Mucosa of stomach (tissue), 1 donor: Measurements from ENCODE around the gene GUCY1A1.

Source experiments
- H3K27me3 ChIP-seq: one replicate; pipeline ENCODE4 v1.7.0; 2013; ENCODE audit warnings: mild to moderate bottlenecking, low read length; ENCODE audit not compliant: control insufficient read depth, insufficient read depth
- H3K36me3 ChIP-seq: one replicate; pipeline ENCODE4 v1.7.0; 2013; ENCODE audit warnings: low read length; ENCODE audit not compliant: control insufficient read depth, insufficient read depth
- H3K4me1 ChIP-seq: one replicate; pipeline ENCODE4 v1.7.0; 2013; ENCODE audit warnings: mild to moderate bottlenecking, low read length; ENCODE audit not compliant: control insufficient read depth, insufficient read depth
- H3K4me3 ChIP-seq: one replicate; pipeline ENCODE4 v1.7.0; 2013; ENCODE audit warnings: low read length
- H3K9ac ChIP-seq: one replicate; pipeline ENCODE4 v1.7.0; 2013; ENCODE audit warnings: mild to moderate bottlenecking, low read length, moderate library complexity
- H3K9me3 ChIP-seq: one replicate; pipeline ENCODE4 v1.7.0; 2013; ENCODE audit warnings: mild to moderate bottlenecking, low read length, moderate library complexity; ENCODE audit not compliant: control insufficient read depth
- donor health status: Pancreatic carcinoma.

Gene GUCY1A1

DNA sequence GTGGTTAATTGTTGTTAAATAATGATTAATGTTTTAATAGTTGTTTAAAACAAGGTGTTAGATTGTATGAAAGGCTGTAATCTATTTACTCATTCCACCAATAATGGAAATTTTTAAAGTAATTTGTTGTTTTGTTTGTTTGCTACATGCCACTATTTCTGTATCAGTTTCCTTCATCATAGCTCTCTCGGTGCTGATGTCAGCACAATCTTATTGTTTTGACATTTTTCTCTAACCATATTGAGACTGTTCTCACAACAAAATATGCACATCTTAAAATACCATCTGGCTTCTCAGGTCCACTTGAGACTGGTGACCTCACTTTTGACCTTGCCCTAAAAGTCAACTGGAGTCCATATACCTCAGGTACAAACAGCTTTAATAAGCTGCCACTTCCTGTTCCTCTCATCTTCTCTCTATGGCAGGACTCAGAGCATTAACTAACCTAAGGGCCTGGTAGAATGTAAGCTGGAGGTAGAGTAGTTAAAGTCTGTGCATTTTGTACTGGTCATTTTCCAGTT, 91.2 kb downstream of the GUCY1A1 start:
- Histone ChIP-seq H3K36me3 (no peaks in the 10 kb centered on the region), H3K27me3 (peaks cover 27% of the 10 kb centered on the region), H3K9ac (no peak overlapping the region), H3K4me1 (no peaks in the 10 kb centered on the region), H3K4me3 (no peak overlapping the region), H3K9me3 (no peaks in the 10 kb centered on the region)

DNA sequence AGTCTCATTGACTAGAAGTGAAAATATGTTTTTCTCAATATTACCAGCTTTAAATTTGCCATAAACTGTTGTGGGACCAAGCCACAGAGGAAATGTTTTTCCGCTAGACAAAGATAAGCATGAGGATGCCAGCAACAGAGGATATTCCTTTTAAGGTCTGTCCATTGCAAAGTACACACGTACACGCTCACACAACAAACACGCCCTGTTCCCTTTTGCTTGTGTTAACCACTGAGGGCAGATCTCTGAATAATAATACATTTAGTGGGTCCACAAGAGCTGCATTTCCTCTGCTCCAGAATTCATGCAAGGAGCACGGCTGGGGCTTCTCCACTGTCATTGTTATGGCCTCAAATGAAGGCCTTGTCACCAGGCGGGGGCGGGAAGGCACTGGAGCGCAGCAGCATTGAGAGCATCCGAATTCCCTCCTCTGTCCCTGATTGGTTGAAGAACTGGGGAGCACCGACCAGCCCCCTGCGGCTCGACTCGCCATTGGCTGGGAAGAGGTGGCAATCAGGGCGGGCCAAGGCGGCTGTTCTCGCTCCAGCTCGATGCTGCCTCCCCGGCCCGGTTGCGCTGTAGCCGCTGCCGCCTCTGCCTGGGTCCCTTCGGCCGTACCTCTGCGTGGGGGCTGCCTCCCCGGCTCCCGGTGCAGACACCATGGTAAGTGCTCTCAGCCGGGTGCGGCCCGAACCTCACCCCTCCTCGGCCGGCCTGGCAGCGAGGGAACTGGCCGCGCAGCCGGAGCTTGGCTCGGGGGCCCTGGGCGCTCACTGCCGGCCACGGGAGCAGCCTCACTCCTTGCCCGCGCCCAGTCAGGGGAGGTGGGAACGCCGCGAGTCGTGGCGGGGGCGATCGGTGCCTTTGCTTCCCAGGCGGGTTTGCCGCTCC, 92.1 kb downstream of the GUCY1A1 start, which contains the start of gene GUCY1B1:
TSS of gene GUCY1B1 (plus strand) at position 541 of the 891 bp plus-strand sequence. CDS start at position 661, 120 bp downstream.
- peak within 1 kb of the TSS; percentile 36 for H3K4me3 ChIP-seq
- no peaks in the 10 kb centered on the region for H3K36me3 ChIP-seq
- peaks cover 27% of the 10 kb centered on the region for H3K27me3 ChIP-seq
- peak within 1 kb of the TSS; percentile 34 for H3K9ac ChIP-seq
- H3K4me1 ChIP-seq = no peaks in the 10 kb centered on the region
- H3K9me3 ChIP-seq = no peaks in the 10 kb centered on the region

DNA sequence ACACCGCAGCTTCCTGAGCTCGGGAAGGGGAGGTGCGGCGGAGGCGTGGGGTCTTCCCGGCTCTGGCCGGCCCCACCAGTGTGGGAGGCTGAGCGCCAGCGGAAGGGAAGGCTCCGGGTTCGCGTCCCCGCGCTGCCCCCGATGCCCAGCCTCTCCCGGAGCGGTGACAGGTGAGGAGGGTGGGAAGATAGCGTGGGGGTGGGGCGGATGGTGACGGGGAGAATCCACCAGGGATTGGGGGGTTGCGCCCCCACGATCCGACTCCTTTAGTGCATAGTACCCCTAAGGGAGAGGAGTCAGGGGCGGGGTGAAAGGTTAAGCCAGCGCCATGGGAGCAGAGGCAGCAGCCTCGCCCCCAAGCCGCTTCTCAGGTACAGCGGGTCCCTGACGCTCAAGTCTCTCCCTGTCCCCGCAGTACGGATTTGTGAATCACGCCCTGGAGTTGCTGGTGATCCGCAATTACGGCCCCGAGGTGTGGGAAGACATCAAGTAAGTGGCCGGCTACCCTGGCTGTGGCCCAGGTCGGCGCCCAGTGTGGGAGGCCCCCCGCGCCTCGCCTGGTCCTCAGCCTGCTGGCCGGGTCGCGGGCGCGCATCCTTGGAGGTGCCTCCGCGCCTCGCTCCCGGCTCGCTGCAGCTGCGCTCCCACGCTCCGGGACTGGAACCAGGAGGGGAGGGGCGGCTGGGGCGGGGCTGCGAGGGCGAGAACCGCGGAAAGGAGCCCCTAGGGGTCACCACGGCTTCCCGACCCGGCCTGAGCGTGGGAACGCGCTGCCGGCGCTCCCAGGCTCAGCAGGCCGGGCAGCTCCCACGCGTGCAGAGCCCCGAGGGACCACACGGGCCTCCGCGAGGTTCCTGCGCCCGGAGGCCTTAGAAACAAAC, 93.0 kb downstream of the GUCY1A1 start:
- no peaks in the 10 kb centered on the region for H3K9me3 ChIP-seq
- no peaks in the 10 kb centered on the region for H3K36me3 ChIP-seq
- H3K9ac ChIP-seq = peak overlapping the region; percentile 34

DNA sequence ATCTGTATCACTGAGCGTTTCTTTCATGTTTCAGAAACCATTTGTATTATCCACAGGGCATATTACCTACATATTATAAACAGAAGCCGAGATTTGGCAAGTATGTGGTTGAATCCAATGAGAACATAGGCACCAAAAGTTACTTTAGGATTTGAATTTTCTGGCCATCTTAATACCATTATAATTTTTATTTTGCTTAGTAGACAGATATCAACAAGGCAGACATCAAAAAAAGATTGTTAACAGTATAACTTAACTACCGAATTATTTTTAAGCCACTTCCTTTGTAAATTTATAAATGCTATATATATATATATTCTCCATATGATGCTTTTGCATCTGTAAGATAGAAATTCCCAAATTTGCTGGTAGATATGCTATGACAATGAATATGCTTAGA, 94.4 kb downstream of the GUCY1A1 start:
- H3K27me3 ChIP-seq = peaks cover 27% of the 10 kb centered on the region
- H3K9me3 ChIP-seq = no peaks in the 10 kb centered on the region
- H3K36me3 ChIP-seq = no peaks in the 10 kb centered on the region
- no peaks in the 10 kb centered on the region for H3K4me1 ChIP-seq
- no peak overlapping the region for H3K4me3 ChIP-seq
- H3K9ac ChIP-seq = no peak overlapping the region

More for the DNA sequence above, 93.0 kb downstream of the GUCY1A1 start:
- H3K4me1 ChIP-seq = no peaks in the 10 kb centered on the region
- H3K4me3 ChIP-seq = peak overlapping the region; percentile 36
- H3K27me3 ChIP-seq = peaks cover 27% of the 10 kb centered on the region

DNA sequence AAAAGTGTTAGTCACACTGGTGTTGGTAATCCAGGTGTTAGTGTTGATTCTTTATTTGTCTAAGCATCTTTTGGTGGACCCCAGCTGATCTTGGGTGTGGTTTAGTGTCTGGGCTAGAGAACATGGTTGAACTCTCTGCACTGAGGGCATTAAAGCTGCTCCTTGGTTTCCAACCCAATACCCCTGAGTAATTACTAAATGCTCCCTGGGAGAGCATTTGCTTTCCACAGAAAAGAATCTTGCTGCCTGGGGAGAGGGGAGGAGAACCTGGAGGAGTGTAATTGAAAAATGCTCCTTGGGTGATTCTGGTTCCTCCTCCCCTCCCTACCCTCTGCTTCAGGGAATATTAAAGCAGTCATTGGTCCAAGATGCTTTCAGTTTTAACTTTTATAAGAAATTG, 95.3 kb downstream of the GUCY1A1 start:
- H3K36me3 ChIP-seq = no peaks in the 10 kb centered on the region
- H3K9me3 ChIP-seq = no peaks in the 10 kb centered on the region
- no peak overlapping the region for H3K4me3 ChIP-seq
- H3K27me3 ChIP-seq = peaks cover 27% of the 10 kb centered on the region
- H3K4me1 ChIP-seq = no peaks in the 10 kb centered on the region
- H3K9ac ChIP-seq = no peak overlapping the region

DNA sequence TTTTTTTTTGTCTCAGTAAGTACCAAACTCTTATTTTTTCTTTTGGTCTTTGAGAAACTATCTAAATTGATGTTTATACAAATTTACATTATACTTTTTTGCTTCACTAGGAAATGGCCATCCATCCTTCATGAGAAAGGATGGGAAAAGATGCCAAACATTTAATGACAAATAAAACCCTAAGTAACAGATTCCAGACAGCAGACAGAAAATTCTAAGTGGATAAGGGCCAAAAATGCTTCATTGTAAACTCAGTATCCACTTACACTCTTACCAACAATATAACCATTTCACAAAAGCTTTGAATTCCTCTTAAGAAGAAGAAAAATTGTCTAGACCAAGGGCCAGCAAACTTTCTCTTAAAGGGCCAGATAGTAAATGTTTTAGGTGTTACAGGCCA, 95.7 kb downstream of the GUCY1A1 start:
- Histone ChIP-seq H3K36me3 (no peaks in the 10 kb centered on the region), H3K27me3 (peaks cover 27% of the 10 kb centered on the region), H3K9ac (no peak overlapping the region), H3K4me3 (no peak overlapping the region), H3K4me1 (no peaks in the 10 kb centered on the region), H3K9me3 (no peaks in the 10 kb centered on the region)

DNA sequence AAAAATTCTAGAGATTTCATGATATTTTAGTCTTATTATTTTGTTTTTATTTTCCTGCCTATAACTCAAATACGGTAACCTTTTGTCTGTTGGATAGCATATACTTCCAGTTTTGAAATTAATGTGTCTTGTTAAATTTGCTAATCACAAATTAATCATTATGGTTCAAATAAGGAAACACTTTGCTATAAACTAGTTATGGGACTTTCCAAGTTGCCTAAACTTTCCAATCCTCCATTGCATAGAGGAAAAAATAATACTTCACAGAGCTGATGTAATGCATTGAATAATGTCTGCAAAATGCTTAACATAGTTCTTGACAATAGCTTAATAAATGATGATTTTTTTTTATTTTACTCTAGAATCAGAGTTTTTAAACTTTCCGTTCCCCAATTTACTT, 96.9 kb downstream of the GUCY1A1 start:
- Histone ChIP-seq H3K4me3 (no peak overlapping the region), H3K9ac (no peak overlapping the region), H3K9me3 (no peaks in the 10 kb centered on the region), H3K27me3 (peaks cover 20% of the 10 kb centered on the region), H3K36me3 (no peaks in the 10 kb centered on the region), H3K4me1 (no peaks in the 10 kb centered on the region)

DNA sequence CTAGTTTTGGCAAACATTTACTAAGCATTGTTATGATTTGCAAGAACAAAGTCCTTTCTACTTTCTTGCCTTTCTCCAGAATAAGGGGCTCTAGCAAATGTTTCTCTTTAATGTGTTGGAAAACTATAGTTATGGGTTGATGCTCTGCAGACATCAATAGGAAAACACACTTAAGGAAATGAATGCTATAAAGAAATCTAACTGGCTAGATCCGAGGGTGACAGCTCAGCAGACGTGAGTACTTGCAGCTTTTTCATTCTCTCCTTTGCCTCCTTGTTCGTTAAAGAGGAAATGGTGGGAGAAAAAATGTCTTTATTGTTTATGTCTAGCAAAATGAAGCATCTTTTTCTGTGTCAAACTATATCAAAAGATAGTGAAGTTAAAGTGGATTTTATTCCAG, 98.5 kb downstream of the GUCY1A1 start:
- Histone ChIP-seq H3K4me3 (no peak overlapping the region), H3K36me3 (no peaks in the 10 kb centered on the region), H3K4me1 (no peaks in the 10 kb centered on the region), H3K9ac (no peak overlapping the region), H3K9me3 (no peaks in the 10 kb centered on the region), H3K27me3 (peaks cover 5% of the 10 kb centered on the region)

DNA sequence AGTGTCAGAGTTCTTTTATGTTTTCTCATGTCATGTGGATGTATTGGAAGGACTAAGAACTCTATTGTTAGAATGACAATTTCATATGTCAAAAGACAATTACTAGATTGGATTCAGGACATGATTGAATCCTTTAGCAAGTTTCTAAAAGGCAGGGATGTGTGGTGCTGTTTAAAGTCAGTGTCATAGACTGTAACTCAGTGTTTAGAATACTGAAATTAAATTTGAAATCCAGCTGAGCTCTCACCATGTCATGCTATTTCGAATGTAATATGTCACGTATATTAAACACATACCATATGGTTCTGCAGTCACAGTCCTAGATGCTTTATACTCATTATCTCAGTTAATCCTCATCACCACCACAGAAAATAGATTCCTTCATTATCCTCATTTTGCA, 100.0 kb downstream of the GUCY1A1 start:
- Histone ChIP-seq H3K4me3 (no peak overlapping the region), H3K9me3 (no peaks in the 10 kb centered on the region), H3K27me3 (no peaks in the 10 kb centered on the region), H3K36me3 (no peaks in the 10 kb centered on the region), H3K4me1 (no peaks in the 10 kb centered on the region), H3K9ac (no peak overlapping the region)

DNA sequence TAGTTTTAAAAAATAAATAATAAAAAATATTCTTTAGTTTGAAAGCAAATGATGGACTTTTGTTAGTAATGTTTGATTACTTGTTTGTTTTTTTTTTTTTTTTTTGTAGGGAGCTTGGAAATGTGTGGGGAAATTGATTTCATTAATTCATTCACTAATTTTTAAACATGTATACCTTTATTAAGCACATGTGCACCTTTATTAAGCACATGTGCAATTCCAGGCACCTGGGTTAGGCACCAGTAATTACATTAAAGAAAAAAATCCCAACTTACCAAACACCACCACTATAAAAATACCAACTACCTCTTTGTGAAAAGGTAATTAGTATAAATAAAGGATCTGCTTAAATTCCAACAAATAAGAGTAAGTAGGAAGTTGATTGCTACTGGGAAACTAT, 101.7 kb downstream of the GUCY1A1 start:
- H3K4me3 ChIP-seq = no peak overlapping the region
- H3K9me3 ChIP-seq = no peaks in the 10 kb centered on the region
- H3K36me3 ChIP-seq = no peaks in the 10 kb centered on the region
- no peaks in the 10 kb centered on the region for H3K4me1 ChIP-seq
- H3K27me3 ChIP-seq = no peaks in the 10 kb centered on the region
- H3K9ac ChIP-seq = no peak overlapping the region

DNA sequence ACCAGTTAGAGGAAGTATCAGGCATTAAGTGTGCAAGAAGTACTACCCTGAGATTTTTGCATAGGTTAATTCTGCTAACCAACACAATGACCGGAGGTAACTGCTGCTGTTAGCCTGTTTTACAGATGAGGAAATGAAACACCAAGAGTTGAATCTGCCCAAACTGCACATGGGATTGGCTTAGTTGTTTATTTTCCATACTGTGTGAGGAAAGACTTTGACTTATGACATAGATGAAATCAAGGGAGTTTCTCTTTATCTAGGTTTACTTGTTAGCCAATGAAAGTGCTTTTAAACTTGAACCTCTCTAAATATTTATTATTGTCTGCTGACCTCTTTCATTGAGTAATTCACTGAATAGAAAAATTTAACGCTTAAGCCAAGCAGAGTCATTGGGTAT, 102.4 kb downstream of the GUCY1A1 start:
- no peaks in the 10 kb centered on the region for H3K27me3 ChIP-seq
- H3K36me3 ChIP-seq = no peaks in the 10 kb centered on the region
- H3K4me3 ChIP-seq = no peak overlapping the region
- no peaks in the 10 kb centered on the region for H3K4me1 ChIP-seq
- no peaks in the 10 kb centered on the region for H3K9me3 ChIP-seq
- H3K9ac ChIP-seq = no peak overlapping the region
